ENCODE data around the gene RIPK4.

DNA sequence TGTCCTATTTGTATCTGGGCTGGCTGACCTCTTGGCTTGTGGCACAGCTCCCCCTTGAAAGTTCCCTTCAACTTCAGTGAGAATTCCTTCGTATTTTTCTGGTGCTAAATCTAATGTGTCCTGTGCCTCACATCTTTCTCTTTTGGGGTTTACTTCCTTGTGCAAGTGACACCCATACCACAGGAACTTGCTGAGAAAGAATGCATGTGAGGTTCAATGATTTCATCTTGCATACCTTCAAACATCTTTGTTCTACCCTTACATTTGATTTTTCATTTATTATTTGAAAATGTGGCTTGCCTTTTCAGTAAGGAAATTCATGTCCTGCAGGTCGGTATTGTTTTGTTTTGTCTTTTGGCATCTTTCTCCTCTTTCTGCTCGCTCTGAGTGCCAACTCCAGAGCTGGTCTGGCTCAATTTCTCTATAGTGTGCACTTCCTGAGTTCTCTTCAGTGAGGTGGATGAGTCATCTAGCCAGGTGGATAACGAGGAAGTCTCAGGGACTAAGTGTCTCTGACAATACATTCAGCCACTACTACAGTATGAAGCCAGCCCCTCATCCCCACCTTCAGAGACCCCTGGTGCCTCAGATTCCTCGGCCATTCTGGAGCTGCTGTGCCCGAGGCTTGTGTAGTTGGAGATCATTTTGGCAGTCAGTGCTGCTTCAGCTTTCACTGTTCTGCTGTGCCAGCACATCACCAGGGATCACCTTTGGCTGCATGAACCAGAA lies 59.5 kb downstream of the RIPK4 start:
- TF ChIP-seq POLR2A (IDR thresholded peaks at IDR 0.05) (no peak), EP300 (IDR thresholded peaks at IDR 0.05; ENCODE audit: low read depth) (no peak)
- TF ChIP-seq, protein P1, sequence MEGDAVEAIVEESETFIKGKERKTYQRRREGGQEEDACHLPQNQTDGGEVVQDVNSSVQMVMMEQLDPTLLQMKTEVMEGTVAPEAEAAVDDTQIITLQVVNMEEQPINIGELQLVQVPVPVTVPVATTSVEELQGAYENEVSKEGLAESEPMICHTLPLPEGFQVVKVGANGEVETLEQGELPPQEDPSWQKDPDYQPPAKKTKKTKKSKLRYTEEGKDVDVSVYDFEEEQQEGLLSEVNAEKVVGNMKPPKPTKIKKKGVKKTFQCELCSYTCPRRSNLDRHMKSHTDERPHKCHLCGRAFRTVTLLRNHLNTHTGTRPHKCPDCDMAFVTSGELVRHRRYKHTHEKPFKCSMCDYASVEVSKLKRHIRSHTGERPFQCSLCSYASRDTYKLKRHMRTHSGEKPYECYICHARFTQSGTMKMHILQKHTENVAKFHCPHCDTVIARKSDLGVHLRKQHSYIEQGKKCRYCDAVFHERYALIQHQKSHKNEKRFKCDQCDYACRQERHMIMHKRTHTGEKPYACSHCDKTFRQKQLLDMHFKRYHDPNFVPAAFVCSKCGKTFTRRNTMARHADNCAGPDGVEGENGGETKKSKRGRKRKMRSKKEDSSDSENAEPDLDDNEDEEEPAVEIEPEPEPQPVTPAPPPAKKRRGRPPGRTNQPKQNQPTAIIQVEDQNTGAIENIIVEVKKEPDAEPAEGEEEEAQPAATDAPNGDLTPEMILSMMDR (IDR thresholded peaks at IDR 0.05), result no peak

All from transverse colon (tissue), 3 donors.